ENCODE measurements around the gene OLA1. TPM values are rescaled to one million over a fixed set of nuclear protein-coding genes. Genes with fewer than 3 reads are reported as not detected.

OLA1 gene
- polyA plus RNA-seq, 2 donors: 40.2 to 77.1 TPM

- WGBS, 2 donors: 92 to 97% methylated on average over 1 of the region's 1 CpG
- H3K9me3 ChIP-seq (ENCODE audit: control insufficient read depth in 2 of 2, insufficient read depth in 1 of 2, low read depth in 1 of 2, low read length in 1 of 2): no peaks in the 10 kb centered on the region
- H3K27me3 ChIP-seq (ENCODE audit: control insufficient read depth in 1 of 2, insufficient read depth in 2 of 2, low read length in 2 of 2): no peaks in the 10 kb centered on the region
- no peak overlapping the region for H3K27ac ChIP-seq (ENCODE audit: low read depth in 2 of 2, low read length in 1 of 2)
- no peaks in the 10 kb centered on the region for H3K36me3 ChIP-seq (ENCODE audit: control insufficient read depth in 2 of 2, insufficient read depth in 2 of 2, low read length in 1 of 2)
- H3K4me1 ChIP-seq (ENCODE audit: control insufficient read depth in 2 of 2, insufficient read depth in 2 of 2, low read length in 1 of 2): peaks cover 0 to 3% of the 10 kb centered on the region in 2 donors
- H3K4me3 ChIP-seq (ENCODE audit: low read depth in 1 of 2, low read length in 2 of 2): no peak overlapping the region
Measured at GRCh38 chr2:174233771-174234275, 14.5 kb downstream of the OLA1 start.

DNA sequence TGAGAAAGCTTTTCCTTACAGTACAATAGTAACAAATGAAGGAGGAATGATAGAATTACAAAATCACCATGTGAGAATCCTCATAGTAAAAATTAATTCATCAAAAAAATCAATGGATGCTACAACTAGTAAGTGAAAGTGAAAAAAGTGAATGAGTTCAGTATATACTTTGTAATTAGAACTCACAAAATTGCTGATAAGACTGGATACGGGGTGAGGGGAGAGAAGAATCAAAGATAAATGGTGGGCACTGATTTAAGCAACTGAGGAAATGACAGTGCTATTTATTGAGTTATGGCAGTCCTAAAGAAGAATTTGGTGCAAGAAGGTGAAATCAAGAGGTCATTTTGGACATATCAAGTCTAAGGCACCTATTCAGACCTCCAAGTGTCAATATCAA, 20.6 kb downstream of the OLA1 start:
- Histone ChIP-seq H3K36me3 (ENCODE audit: control insufficient read depth in 2 of 2, insufficient read depth in 2 of 2, low read length in 1 of 2) (peaks cover 3 to 5% of the 10 kb centered on the region in 2 donors), H3K4me3 (ENCODE audit: low read depth in 1 of 2, low read length in 2 of 2) (no peak overlapping the region), H3K9me3 (ENCODE audit: control insufficient read depth in 2 of 2, insufficient read depth in 1 of 2, low read depth in 1 of 2, low read length in 1 of 2) (no peaks in the 10 kb centered on the region), H3K4me1 (ENCODE audit: control insufficient read depth in 2 of 2, insufficient read depth in 2 of 2, low read length in 1 of 2) (no peaks in the 10 kb centered on the region), H3K27me3 (ENCODE audit: control insufficient read depth in 1 of 2, insufficient read depth in 2 of 2, low read length in 2 of 2) (no peaks in the 10 kb centered on the region), H3K27ac (ENCODE audit: low read depth in 2 of 2, low read length in 1 of 2) (no peak overlapping the region)
- 88 to 98% methylated on average over 1 of the region's 1 CpG for WGBS, 2 donors

- H3K4me1 ChIP-seq (ENCODE audit: control insufficient read depth in 2 of 2, insufficient read depth in 2 of 2, low read length in 1 of 2): no peaks in the 10 kb centered on the region
- WGBS, 2 donors: 96% methylated on average over 7 of the region's 7 CpGs
- no peak overlapping the region for H3K4me3 ChIP-seq (ENCODE audit: low read depth in 1 of 2, low read length in 2 of 2)
- H3K27me3 ChIP-seq (ENCODE audit: control insufficient read depth in 1 of 2, insufficient read depth in 2 of 2, low read length in 2 of 2): no peaks in the 10 kb centered on the region
- peaks cover 3 to 5% of the 10 kb centered on the region in 2 donors for H3K36me3 ChIP-seq (ENCODE audit: control insufficient read depth in 2 of 2, insufficient read depth in 2 of 2, low read length in 1 of 2)
- H3K9me3 ChIP-seq (ENCODE audit: control insufficient read depth in 2 of 2, insufficient read depth in 1 of 2, low read depth in 1 of 2, low read length in 1 of 2): no peaks in the 10 kb centered on the region
- no peak overlapping the region for H3K27ac ChIP-seq (ENCODE audit: low read depth in 2 of 2, low read length in 1 of 2)
Measured at GRCh38 chr2:174224665-174225288, 23.6 kb downstream of the OLA1 start.

DNA sequence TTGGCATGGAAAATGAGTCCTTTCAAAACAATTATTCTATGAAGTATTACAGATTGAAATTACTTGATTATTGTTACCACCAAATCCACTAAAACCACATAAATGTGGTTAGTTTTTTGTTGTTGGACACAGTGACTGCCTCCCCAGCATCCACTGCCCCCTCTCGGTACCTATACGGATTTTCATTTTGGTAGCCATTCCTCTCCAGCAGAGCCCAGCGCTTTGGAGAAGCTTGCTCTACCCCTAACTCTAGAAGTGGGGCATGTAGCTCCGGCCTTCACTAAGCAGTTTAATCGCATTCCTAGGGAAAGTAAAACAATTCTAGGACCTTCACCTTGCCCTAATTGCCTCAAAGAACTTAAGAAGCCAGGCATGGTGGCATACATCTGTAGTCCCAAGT, 24.2 kb downstream of the OLA1 start:
- no peak overlapping the region for H3K4me3 ChIP-seq (ENCODE audit: low read depth in 1 of 2, low read length in 2 of 2)
- H3K9me3 ChIP-seq (ENCODE audit: control insufficient read depth in 2 of 2, insufficient read depth in 1 of 2, low read depth in 1 of 2, low read length in 1 of 2): no peaks in the 10 kb centered on the region
- H3K27me3 ChIP-seq (ENCODE audit: control insufficient read depth in 1 of 2, insufficient read depth in 2 of 2, low read length in 2 of 2): no peaks in the 10 kb centered on the region
- peaks cover 3 to 5% of the 10 kb centered on the region in 2 donors for H3K36me3 ChIP-seq (ENCODE audit: control insufficient read depth in 2 of 2, insufficient read depth in 2 of 2, low read length in 1 of 2)
- H3K4me1 ChIP-seq (ENCODE audit: control insufficient read depth in 2 of 2, insufficient read depth in 2 of 2, low read length in 1 of 2): no peaks in the 10 kb centered on the region
- no peak overlapping the region for H3K27ac ChIP-seq (ENCODE audit: low read depth in 2 of 2, low read length in 1 of 2)
- 96 to 98% methylated on average over 5 of the region's 5 CpGs for WGBS, 2 donors

- 83 to 89% methylated on average over 3 of the region's 3 CpGs for WGBS, 2 donors
- Histone ChIP-seq H3K9me3 (ENCODE audit: control insufficient read depth in 2 of 2, insufficient read depth in 1 of 2, low read depth in 1 of 2, low read length in 1 of 2) (no peaks in the 10 kb centered on the region), H3K4me1 (ENCODE audit: control insufficient read depth in 2 of 2, insufficient read depth in 2 of 2, low read length in 1 of 2) (no peaks in the 10 kb centered on the region)
Measured at GRCh38 chr2:174223388-174223787, 24.9 kb downstream of the OLA1 start.

GRCh38 chr2:174222154-174222553, 26.2 kb downstream of the OLA1 start:
- Histone ChIP-seq H3K27me3 (ENCODE audit: control insufficient read depth in 1 of 2, insufficient read depth in 2 of 2, low read length in 2 of 2) (no peaks in the 10 kb centered on the region), H3K36me3 (ENCODE audit: control insufficient read depth in 2 of 2, insufficient read depth in 2 of 2, low read length in 1 of 2) (peaks cover 3 to 5% of the 10 kb centered on the region in 2 donors), H3K9me3 (ENCODE audit: control insufficient read depth in 2 of 2, insufficient read depth in 1 of 2, low read depth in 1 of 2, low read length in 1 of 2) (no peaks in the 10 kb centered on the region), H3K4me1 (ENCODE audit: control insufficient read depth in 2 of 2, insufficient read depth in 2 of 2, low read length in 1 of 2) (no peaks in the 10 kb centered on the region), H3K4me3 (ENCODE audit: low read depth in 1 of 2, low read length in 2 of 2) (no peak overlapping the region), H3K27ac (ENCODE audit: low read depth in 2 of 2, low read length in 1 of 2) (no peak overlapping the region)
- 91 to 93% methylated on average over 1 of the region's 1 CpG for WGBS, 2 donors

More at GRCh38 chr2:174223388-174223787, 24.9 kb downstream of the OLA1 start:
- Histone ChIP-seq H3K36me3 (ENCODE audit: control insufficient read depth in 2 of 2, insufficient read depth in 2 of 2, low read length in 1 of 2) (peaks cover 3 to 5% of the 10 kb centered on the region in 2 donors), H3K4me3 (ENCODE audit: low read depth in 1 of 2, low read length in 2 of 2) (no peak overlapping the region), H3K27ac (ENCODE audit: low read depth in 2 of 2, low read length in 1 of 2) (no peak overlapping the region), H3K27me3 (ENCODE audit: control insufficient read depth in 1 of 2, insufficient read depth in 2 of 2, low read length in 2 of 2) (no peaks in the 10 kb centered on the region)

GRCh38 chr2:174219321-174219720, 29.0 kb downstream of the OLA1 start:
- Histone ChIP-seq H3K27ac (ENCODE audit: low read depth in 2 of 2, low read length in 1 of 2) (no peak overlapping the region), H3K36me3 (ENCODE audit: control insufficient read depth in 2 of 2, insufficient read depth in 2 of 2, low read length in 1 of 2) (peaks cover 2% of the 10 kb centered on the region in 2 donors), H3K4me3 (ENCODE audit: low read depth in 1 of 2, low read length in 2 of 2) (no peak overlapping the region), H3K9me3 (ENCODE audit: control insufficient read depth in 2 of 2, insufficient read depth in 1 of 2, low read depth in 1 of 2, low read length in 1 of 2) (no peaks in the 10 kb centered on the region), H3K4me1 (ENCODE audit: control insufficient read depth in 2 of 2, insufficient read depth in 2 of 2, low read length in 1 of 2) (no peaks in the 10 kb centered on the region), H3K27me3 (ENCODE audit: control insufficient read depth in 1 of 2, insufficient read depth in 2 of 2, low read length in 2 of 2) (no peaks in the 10 kb centered on the region)
- WGBS, 2 donors: 96 to 97% methylated on average over 4 of the region's 4 CpGs

- Histone ChIP-seq H3K4me3 (ENCODE audit: low read depth in 1 of 2, low read length in 2 of 2) (no peak overlapping the region), H3K36me3 (ENCODE audit: control insufficient read depth in 2 of 2, insufficient read depth in 2 of 2, low read length in 1 of 2) (no peaks in the 10 kb centered on the region), H3K27ac (ENCODE audit: low read depth in 2 of 2, low read length in 1 of 2) (no peak overlapping the region), H3K4me1 (ENCODE audit: control insufficient read depth in 2 of 2, insufficient read depth in 2 of 2, low read length in 1 of 2) (no peaks in the 10 kb centered on the region), H3K9me3 (ENCODE audit: control insufficient read depth in 2 of 2, insufficient read depth in 1 of 2, low read depth in 1 of 2, low read length in 1 of 2) (no peaks in the 10 kb centered on the region), H3K27me3 (ENCODE audit: control insufficient read depth in 1 of 2, insufficient read depth in 2 of 2, low read length in 2 of 2) (no peaks in the 10 kb centered on the region)
- WGBS, 2 donors: 90 to 96% methylated on average over 7 of the region's 7 CpGs
Measured at GRCh38 chr2:174218773-174219172, 29.6 kb downstream of the OLA1 start.

GRCh38 chr2:174217869-174218268, 30.5 kb downstream of the OLA1 start:
- 81% methylated on average over 1 of the region's 1 CpG for WGBS, 2 donors
- Histone ChIP-seq H3K4me3 (ENCODE audit: low read depth in 1 of 2, low read length in 2 of 2) (no peak overlapping the region), H3K9me3 (ENCODE audit: control insufficient read depth in 2 of 2, insufficient read depth in 1 of 2, low read depth in 1 of 2, low read length in 1 of 2) (no peaks in the 10 kb centered on the region), H3K27ac (ENCODE audit: low read depth in 2 of 2, low read length in 1 of 2) (no peak overlapping the region), H3K4me1 (ENCODE audit: control insufficient read depth in 2 of 2, insufficient read depth in 2 of 2, low read length in 1 of 2) (no peaks in the 10 kb centered on the region), H3K36me3 (ENCODE audit: control insufficient read depth in 2 of 2, insufficient read depth in 2 of 2, low read length in 1 of 2) (no peaks in the 10 kb centered on the region), H3K27me3 (ENCODE audit: control insufficient read depth in 1 of 2, insufficient read depth in 2 of 2, low read length in 2 of 2) (no peaks in the 10 kb centered on the region)

- H3K36me3 ChIP-seq (ENCODE audit: control insufficient read depth in 2 of 2, insufficient read depth in 2 of 2, low read length in 1 of 2): no peaks in the 10 kb centered on the region
- H3K9me3 ChIP-seq (ENCODE audit: control insufficient read depth in 2 of 2, insufficient read depth in 1 of 2, low read depth in 1 of 2, low read length in 1 of 2): no peaks in the 10 kb centered on the region
- H3K4me3 ChIP-seq (ENCODE audit: low read depth in 1 of 2, low read length in 2 of 2): no peak overlapping the region
- no peaks in the 10 kb centered on the region for H3K4me1 ChIP-seq (ENCODE audit: control insufficient read depth in 2 of 2, insufficient read depth in 2 of 2, low read length in 1 of 2)
- H3K27ac ChIP-seq (ENCODE audit: low read depth in 2 of 2, low read length in 1 of 2): no peak overlapping the region
- no peaks in the 10 kb centered on the region for H3K27me3 ChIP-seq (ENCODE audit: control insufficient read depth in 1 of 2, insufficient read depth in 2 of 2, low read length in 2 of 2)
Measured at GRCh38 chr2:174211954-174212353, 36.4 kb downstream of the OLA1 start.
